RWPE2 (cell line): ENCODE results near the gene MACROH2A2.

ENCODE experiments used
- ATAC-seq: fragments of 200-7000 bp; cut with Tn5 transposase; 3 replicates; pipeline ENCODE4 v1.9.1; 2021; ENCODE audit warnings: low read depth
- DNase-seq: peaks from one replicate; pipeline ENCODE4 v3.0.0-alpha.2; 2020; ENCODE audit warnings: low spot score
- H3K27ac ChIP-seq: fragments of 450-650 bp; 2 replicates; pipeline ENCODE4 v1.5.1; 2017; ENCODE audit warnings: mild to moderate bottlenecking; ENCODE audit not compliant: poor library complexity, severe bottlenecking
- H3K27me3 ChIP-seq: fragments of 250-450 bp; sonication (Bioruptor Pico); 2 replicates; pipeline ENCODE4 v1.5.1; 2021; ENCODE audit warnings: mild to moderate bottlenecking, moderate library complexity; ENCODE audit not compliant: insufficient read depth, poor library complexity, severe bottlenecking
- H3K36me3 ChIP-seq: fragments of 250-450 bp; sonication (Bioruptor Pico); 2 replicates; pipeline ENCODE4 v1.5.1; 2020; ENCODE audit warnings: low read depth, mild to moderate bottlenecking, moderate library complexity
- H3K4me1 ChIP-seq: fragments of 250-450 bp; sonication (Bioruptor Pico); 2 replicates; pipeline ENCODE4 v1.5.1; 2021; ENCODE audit warnings: mild to moderate bottlenecking, moderate library complexity; ENCODE audit not compliant: insufficient read depth, poor library complexity, severe bottlenecking
- H3K4me3 ChIP-seq: fragments of 250-450 bp; sonication (Bioruptor Pico); 2 replicates; pipeline ENCODE4 v1.5.1; 2021; ENCODE audit warnings: mild to moderate bottlenecking, moderate library complexity; ENCODE audit not compliant: severe bottlenecking
- H3K9me3 ChIP-seq: fragments of 250-450 bp; sonication (Bioruptor Pico); 2 replicates; pipeline ENCODE4 v1.5.1; 2021; ENCODE audit warnings: mild to moderate bottlenecking, moderate library complexity; ENCODE audit not compliant: severe bottlenecking
- TF ChIP-seq, protein P1 (sequence below): fragments of 450-650 bp; IDR thresholded peaks from one replicate; pipeline ENCODE4 v1.5.1; 2017; ENCODE audit warnings: mild to moderate bottlenecking, moderate library complexity; ENCODE audit not compliant: poor library complexity, severe bottlenecking

MACROH2A2 gene

DNA sequence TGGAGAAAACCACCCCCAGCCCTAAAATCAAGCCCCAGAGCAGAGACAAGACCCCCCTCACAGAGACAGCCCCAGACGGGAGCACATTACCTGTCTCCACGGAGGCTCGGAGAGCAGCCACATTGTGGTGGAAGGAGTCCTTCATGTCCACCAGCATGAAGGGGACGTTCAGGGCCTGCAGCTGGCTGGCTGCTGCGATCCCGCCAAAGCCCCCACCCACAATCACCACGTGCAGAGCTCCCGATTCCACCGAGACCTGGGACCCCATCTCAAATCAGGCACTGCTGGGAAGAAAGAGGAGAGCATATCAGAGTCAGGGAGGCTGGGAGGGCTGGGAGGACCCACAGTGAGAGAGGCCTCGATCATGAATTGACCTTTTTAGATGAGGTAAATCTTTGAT is 71.2 kb downstream of the MACROH2A2 start:
- no peak overlapping the region for H3K4me3 ChIP-seq
- H3K36me3 ChIP-seq: peaks cover under 1% of the 10 kb centered on the region; the same call in 1 of the 2 replicates
- no peak overlapping the region for H3K27ac ChIP-seq
- no peaks in the 10 kb centered on the region for H3K4me1 ChIP-seq
- TF ChIP-seq, protein P1, sequence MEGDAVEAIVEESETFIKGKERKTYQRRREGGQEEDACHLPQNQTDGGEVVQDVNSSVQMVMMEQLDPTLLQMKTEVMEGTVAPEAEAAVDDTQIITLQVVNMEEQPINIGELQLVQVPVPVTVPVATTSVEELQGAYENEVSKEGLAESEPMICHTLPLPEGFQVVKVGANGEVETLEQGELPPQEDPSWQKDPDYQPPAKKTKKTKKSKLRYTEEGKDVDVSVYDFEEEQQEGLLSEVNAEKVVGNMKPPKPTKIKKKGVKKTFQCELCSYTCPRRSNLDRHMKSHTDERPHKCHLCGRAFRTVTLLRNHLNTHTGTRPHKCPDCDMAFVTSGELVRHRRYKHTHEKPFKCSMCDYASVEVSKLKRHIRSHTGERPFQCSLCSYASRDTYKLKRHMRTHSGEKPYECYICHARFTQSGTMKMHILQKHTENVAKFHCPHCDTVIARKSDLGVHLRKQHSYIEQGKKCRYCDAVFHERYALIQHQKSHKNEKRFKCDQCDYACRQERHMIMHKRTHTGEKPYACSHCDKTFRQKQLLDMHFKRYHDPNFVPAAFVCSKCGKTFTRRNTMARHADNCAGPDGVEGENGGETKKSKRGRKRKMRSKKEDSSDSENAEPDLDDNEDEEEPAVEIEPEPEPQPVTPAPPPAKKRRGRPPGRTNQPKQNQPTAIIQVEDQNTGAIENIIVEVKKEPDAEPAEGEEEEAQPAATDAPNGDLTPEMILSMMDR: no peak
- no peaks in the 10 kb centered on the region for H3K27me3 ChIP-seq
- no peak for DNase-seq
- ATAC-seq: no peak
- H3K9me3 ChIP-seq: no peaks in the 10 kb centered on the region

DNA sequence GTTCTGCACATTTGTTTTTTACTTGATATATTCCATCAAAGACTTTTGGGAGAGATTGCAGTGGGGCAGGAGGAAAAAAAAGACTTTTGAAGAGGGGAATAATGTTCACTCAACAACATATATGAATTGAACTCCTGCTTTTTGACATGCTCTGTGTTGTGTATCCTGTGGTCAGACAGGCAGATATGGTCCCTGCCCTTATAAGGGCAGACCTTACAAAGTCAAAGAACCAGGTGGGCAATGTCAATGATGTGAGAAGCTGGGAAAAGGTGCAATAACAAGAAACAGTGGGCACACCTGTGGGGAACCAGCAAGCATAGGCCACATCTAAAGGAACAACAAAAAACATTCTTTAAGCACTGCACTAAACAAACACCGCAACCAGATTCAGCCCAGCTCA is 71.8 kb downstream of the MACROH2A2 start:
- ATAC-seq: no peak
- H3K27ac ChIP-seq: no peak overlapping the region

DNA sequence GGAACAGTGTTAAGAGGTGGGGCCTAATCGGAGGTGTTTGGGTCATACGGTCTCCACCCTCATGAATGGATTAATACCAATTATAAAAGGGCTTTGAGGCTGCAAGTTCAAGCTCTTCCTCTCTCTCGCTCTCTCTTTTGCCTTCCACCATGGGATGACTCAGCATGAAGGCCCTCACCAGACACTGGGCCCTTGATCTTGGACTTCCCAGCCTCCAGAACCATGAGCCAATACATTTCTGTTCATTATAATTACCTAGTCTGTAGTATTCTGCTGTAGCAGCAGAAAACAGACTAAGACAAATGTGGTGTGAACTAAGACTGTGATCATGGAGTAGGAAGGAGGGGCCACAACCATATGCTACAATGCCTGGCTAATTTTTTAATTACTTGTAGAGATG is 72.3 kb downstream of the MACROH2A2 start:
- no peak for DNase-seq

More for the DNA sequence above, 71.8 kb downstream of the MACROH2A2 start:
- TF ChIP-seq, protein P1: no peak
- no peaks in the 10 kb centered on the region; the same call in 1 of the 2 replicates for H3K36me3 ChIP-seq
- no peaks in the 10 kb centered on the region for H3K27me3 ChIP-seq
- H3K4me1 ChIP-seq: no peaks in the 10 kb centered on the region
- no peak overlapping the region for H3K4me3 ChIP-seq
- DNase-seq: no peak
- H3K9me3 ChIP-seq: no peaks in the 10 kb centered on the region

DNA sequence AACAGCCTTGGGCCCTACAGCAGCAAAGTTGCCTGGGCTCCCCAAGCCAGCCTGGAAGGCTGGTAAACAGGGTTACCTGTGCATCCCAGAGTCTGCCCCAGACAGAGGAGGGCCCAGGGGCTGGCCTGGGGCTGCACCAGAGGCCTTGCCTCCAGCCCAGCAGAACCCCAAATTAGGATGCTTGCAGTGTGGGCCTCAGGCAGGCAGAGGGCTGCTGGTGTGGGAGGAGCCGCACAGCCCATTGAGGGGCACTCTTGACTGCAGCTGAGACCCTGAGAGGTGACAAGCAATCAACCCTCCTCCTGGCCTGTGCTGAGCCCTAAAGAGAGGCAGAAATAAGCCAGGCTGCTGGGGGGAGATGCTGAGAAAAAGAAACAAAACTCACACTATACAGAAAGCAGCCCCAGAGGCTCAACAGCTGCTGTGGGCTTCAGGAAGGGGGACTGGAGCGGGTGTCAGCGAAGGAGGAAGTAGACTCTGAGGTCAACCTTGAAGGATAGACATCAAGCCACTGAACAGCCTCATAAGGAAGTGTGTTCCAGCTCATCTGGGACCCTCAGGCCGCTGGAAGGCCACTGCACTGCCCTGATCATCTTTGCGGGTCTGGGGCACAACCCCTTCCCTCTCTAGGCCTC is 73.4 kb downstream of the MACROH2A2 start:
- Histone ChIP-seq H3K4me1 (no peaks in the 10 kb centered on the region), H3K27me3 (no peaks in the 10 kb centered on the region), H3K4me3 (no peak overlapping the region), H3K9me3 (no peaks in the 10 kb centered on the region), H3K27ac (no peak overlapping the region), H3K36me3 (peaks cover 3% of the 10 kb centered on the region; the same call in 1 of the 2 replicates)
- TF ChIP-seq, protein P1: no peak
- no peak for DNase-seq
- no peak for ATAC-seq

More for the DNA sequence above, 72.3 kb downstream of the MACROH2A2 start:
- Histone ChIP-seq H3K36me3 (no peaks in the 10 kb centered on the region; the same call in 1 of the 2 replicates), H3K4me3 (no peak overlapping the region), H3K4me1 (no peaks in the 10 kb centered on the region), H3K27me3 (no peaks in the 10 kb centered on the region), H3K9me3 (no peaks in the 10 kb centered on the region), H3K27ac (no peak overlapping the region)
- TF ChIP-seq, protein P1: no peak
- no peak for ATAC-seq

DNA sequence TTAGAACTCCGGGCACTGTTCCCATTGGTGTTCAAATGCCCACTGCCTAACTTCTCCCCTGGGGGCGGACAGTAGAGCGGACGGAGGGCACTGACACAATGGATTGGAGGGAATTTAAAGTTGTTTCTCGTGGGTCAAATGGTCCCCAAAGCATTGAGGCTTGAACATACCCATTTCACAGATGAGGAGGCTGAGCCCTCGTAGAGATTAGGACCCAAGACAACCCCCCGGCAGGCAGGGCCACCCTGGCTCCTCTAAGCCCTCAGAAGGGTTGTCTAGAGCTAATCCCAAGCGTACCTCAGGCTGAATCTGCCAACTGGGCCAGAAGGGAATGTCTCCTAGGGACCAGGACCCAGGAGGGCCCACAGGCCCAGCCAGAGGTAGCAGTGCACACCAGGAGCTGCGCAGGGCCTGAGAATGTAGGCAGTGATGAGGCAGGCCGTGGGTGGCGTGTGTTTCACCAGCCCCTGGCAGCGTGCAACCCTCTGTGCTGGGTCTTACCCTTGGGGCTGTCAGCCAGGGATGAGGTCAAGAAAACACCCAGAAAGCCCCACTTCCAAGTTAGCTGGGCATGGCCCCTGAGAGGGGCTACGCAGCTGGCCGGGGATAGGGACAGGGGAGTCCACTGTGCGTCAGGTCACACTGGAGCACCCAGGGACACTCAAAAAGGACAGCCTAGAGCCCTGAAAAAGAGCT is 74.2 kb downstream of the MACROH2A2 start:
- Histone ChIP-seq H3K4me3 (no peak overlapping the region), H3K4me1 (peaks cover 6% of the 10 kb centered on the region), H3K36me3 (peaks cover 3% of the 10 kb centered on the region; the same call in 1 of the 2 replicates), H3K27ac (no peak overlapping the region), H3K9me3 (no peaks in the 10 kb centered on the region), H3K27me3 (no peaks in the 10 kb centered on the region)
- DNase-seq (no peak), ATAC-seq (no peak)
- TF ChIP-seq, protein P1: no peak
